HG03196 (cell line): ENCODE measurements around the gene SMIM5.

Source experiments
- ATAC-seq: cut with Tn5 transposase; IDR thresholded peaks from one replicate; pipeline ENCODE4 v1.9.1; 2021; ENCODE audit not compliant: unreplicated experiment

The SMIM5 gene

DNA sequence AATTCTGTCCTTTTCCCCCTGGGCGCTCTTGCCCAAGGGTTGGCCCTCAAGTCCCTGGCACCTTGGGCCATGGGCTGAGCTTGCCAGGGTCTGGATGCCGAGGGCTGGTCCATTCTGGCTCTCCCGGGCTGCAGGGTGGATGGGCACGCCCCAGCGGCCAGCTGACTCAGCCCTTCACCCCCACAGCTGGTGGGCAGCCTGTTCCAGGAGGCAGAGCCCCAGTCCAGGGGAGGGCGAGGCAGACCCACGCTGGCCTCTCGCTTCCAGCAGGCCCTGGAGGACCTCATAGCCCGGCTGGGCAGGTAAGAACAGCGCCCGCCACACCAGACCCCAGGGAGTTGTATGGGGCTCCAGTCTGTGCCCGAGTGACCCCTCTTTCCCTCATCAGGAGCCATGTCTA, 30.6 kb upstream of the SMIM5 start:
- ATAC-seq = no peak

DNA sequence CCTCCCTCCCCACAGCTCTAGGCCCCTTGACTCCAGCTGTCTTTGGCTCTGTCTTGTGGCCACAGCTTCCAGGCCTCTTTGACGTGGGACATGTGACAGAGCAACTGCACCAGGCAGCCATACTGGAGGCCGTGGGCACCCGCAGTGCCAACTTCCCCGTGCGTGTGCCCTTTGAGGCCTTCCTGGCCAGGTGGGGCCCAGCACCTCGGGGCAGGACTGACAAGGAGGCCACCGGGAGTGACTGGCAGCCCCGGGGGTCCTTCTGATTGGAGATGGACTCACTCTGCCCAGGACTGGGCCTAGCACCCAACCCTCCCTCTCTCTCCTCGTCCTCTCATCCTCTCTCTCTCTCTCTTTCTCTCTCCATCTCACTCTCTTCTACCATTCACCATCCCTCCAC, 30.1 kb upstream of the SMIM5 start:
- ATAC-seq = no peak

DNA sequence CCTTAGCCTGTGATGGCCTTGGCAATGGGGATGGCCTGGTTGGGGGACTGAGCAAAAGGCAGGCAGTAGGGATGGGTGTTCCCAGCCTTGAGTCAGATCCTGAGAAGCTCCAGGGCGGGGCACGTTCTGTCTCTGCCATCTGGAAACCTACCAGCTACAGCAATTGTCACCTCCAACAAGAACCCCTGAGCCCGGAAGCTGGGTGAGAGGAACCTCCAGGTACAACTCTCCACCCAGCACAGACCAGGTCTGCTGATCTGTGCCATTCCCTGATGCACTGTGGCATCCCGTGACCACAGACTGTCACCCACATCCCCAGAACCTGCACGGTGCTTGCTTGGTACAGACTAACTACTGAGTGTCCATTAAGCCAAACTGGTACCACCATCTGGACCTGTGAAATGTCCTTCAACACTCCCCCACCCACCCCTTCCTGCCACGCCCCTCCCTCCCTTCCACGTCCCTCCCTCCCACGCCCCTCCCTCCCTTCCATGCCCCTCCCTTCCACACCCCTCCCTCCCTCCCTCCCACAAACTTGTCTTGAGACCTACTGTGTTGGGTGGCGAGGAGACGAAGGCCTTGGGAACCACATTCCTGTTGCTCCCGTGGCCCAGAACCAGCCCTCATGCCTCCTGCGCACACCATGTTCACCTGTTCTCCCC, 29.1 kb upstream of the SMIM5 start:
- no peak for ATAC-seq

- ATAC-seq = no peak
These were observed 27.4 kb upstream of the SMIM5 start for GRCh38 chr17:75605790-75606189.

DNA sequence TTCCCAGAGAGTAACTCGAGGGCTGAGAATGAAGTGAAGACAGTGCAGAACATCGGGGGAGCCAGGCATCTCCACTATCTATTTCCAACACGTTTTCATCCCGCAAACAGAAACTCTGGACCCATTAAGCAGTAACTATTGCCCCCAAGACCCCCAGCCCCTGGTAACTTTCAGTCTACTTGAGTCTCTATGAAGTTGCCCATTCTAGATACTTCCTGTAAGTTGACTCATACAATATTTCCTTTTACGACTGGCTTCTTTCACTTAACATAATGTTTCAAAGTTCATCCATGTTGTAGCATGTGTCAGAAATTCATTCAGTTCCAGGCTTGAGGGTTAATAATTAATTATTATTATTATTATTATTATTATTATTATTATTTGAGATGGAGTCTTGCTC, 26.1 kb upstream of the SMIM5 start:
- no peak for ATAC-seq

DNA sequence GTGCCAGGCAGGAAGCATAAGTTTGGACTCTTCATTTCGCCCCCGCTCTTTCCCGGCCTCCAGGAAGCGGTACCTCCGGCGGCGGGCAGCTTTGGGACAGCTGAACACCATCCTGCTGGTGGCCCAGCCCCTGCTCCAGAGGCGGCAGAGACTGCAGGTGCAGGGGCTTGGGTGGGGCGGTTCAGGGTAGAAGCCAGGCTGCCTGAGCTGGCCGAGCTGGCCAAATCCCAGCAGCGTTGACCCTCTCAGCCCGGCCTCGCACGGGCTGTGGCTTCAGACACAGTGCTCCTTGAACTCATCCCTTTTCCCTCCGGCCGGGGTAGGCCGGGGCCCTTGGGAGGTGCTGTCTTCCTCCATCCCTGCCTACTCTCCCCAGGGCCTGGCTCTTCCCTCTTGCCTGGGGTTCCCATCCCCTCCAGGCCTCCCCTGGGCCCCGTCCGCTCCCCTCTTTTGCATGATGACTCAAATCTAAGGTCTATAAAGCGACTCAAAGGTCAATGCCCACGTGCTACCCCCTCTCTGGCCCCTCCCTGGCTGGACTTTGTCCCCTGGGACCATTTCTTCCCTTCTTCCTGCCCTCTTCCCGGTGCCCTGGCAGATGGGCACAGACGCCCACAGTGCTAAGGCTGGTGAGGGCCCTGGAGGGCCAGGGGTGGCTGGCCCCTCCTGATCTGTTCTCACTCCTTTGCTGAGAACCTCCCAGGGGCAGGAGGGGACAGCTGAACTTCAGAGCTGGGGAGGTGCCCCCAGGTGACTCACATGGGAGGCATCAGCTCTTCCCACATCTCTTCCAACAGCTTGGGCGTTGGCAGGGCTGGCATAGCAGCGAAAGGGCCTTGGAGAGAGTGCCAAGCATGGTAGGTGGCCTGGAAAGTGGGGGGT, 22.9 kb upstream of the SMIM5 start:
- ATAC-seq = no peak

DNA sequence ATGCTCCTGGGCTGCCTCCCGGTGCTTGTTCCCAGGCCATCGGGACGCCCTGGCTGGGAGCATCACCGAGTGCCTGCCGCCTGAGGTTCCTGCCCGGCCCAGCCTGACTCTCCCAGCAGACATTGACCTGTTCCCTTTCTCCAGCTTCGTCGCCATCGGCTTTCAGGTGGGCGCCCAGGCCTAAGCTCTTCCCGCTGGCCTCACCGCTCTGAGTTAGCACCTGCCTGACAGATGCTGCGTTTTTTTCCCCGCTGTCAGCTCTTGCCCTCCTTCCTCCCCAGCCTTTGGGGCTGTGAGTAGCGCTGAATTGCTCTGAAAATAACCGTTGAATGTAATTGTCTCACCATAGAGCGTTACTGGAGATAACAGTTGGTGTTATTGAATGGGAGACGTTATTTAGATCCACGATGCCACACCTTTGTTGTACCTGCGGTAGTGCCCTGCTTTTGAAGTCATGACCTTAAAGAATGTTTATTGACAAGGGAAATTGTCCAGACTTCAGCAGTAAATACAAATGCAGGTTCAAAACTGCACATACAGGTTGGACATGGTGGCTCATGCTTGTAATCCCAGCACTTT, 21.3 kb upstream of the SMIM5 start:
- no peak for ATAC-seq

DNA sequence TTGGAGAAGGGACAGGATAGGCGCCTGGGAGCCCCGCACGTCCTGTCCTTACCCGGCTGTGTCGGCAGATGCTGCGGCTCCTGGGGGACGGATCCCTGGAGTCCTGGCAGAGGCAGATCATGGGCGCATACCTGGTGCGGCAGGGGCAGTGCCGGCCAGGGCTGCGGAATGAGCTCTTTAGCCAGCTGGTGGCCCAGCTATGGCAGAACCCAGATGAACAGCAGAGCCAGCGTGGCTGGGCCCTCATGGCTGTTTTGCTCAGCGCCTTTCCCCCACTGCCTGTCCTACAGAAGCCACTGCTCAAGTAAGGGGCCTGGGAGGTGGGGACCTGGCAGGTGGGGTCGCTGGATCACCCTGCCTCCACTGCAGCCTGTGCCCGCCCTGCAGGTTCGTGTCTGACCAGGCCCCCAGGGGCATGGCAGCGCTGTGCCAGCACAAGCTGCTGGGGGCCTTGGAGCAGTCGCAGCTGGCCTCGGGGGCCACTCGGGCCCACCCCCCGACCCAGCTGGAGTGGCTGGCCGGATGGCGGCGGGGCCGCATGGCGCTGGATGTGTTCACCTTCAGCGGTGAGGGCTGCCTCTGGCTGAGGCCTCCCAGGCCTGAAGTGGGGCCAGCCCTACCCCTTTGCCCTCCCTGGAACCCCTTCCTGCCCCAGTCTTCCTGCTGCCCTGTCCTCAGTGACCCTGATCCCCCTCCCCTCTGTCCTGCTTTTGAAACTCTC, 20.2 kb upstream of the SMIM5 start:
- no peak for ATAC-seq

- no peak for ATAC-seq
These were observed 19.2 kb upstream of the SMIM5 start for GRCh38 chr17:75614006-75614405.

GRCh38 chr17:75614556-75615270, 18.5 kb upstream of the SMIM5 start:
- ATAC-seq = no peak

GRCh38 chr17:75615301-75615700, 17.9 kb upstream of the SMIM5 start:
- no peak for ATAC-seq

DNA sequence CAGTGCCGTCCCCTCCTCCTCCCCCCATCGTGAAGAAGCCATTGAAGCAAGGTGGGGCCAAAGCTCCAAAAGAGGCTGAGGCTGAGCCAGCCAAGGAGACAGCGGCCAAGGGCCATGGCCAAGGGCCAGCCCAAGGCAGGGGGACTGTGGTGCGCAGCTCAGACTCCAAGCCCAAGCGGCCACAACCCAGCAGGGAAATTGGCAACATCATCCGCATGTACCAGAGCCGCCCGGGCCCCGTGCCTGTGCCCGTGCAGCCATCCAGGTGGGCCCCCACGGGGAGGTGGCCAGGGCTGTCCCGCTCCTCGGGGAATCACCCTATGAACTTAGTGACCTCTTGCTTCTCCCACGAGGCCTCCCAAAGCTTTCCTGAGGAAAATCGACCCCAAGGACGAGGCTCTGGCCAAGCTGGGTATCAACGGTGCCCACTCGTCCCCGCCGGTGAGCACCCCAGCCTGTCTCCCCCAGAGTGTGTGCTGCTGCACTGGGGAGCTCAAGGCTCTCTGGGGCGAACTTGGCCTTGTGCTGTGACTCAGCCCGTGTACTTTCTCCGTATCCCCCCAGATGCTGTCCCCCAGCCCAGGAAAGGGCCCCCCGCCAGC, 16.6 kb upstream of the SMIM5 start:
- no peak for ATAC-seq

GRCh38 chr17:75617218-75617617, 16.0 kb upstream of the SMIM5 start:
- no peak for ATAC-seq

GRCh38 chr17:75617675-75618074, 15.6 kb upstream of the SMIM5 start:
- no peak for ATAC-seq

DNA sequence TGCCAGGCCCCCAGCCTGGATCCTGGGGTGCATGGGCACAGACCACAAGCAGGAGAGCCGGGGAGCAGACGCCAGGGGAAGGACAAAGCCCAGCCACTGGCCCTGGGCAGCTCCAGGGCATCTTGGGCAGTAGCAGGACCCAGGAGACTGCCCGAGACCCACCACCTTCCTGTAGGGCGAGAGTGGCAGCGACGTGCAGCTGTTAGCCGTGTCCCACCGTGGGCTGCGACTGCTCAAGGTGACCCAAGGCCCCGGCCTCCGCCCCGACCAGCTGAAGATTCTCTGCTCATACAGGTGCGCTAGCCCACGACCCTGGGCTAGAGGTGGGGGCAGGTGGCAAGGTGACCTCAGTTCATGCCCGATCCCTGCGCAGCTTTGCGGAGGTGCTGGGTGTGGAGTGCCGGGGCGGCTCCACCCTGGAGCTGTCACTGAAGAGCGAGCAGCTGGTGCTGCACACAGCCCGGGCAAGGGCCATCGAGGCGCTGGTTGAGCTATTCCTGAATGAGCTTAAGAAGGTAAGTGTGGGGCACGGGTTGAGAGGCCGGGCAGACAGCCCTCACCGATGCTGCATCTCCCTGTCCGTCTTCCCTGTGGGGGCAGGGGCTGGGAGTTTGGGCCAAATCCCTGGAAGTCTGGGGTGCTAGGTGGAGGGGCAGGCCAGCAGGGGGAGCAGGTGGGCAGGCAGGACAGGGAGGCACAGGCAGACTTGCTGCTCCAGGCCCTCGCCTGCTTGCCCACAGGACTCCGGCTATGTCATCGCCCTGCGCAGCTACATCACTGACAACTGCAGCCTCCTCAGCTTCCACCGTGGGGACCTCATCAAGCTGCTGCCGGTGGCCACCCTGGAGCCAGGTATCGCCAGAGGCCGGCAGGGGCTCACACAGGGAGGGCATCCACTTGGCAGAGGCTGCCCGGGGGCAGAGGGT, 13.5 kb upstream of the SMIM5 start:
- no peak for ATAC-seq

DNA sequence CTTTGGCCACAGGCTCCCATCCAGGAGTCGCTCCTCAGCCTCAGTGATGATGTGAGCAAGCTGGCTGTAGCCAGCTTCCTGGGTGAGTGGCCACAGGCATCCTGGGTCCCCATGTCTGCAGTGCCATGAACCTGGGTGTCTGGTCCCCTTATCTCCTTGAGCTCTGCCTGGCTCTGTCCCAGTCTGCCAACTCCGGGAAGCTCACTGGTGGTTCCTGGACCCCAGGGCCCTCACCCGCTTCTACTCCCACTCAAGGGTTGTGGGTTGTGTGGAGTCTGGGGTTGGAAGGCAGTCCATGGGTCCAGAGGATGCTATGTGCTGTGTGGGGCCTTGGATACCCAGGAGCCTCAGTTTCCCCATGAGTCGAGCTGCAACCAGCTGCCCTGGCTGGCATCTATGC, 11.7 kb upstream of the SMIM5 start:
- no peak for ATAC-seq

- no peak for ATAC-seq
These were observed 11.2 kb upstream of the SMIM5 start for GRCh38 chr17:75622076-75622475.

GRCh38 chr17:75622771-75623273, 10.4 kb upstream of the SMIM5 start:
- ATAC-seq = no peak

GRCh38 chr17:75623386-75623785, 9.8 kb upstream of the SMIM5 start:
- no peak for ATAC-seq
